Activated effector memory CD4-positive, alpha-beta T cell treated with anti-CD3 and anti-CD28 coated beads, Interleukin-2, amount 50 U/mL, for 16 hours (primary cell): Measurements from ENCODE around the gene PSORS1C1.

ENCODE experiments used
- DNase-seq: peaks from one replicate; pipeline ENCODE4 v3.0.0-alpha.2; 2020

Gene PSORS1C1

GRCh38 chr6:31096656-31097055 is 17.9 kb upstream of the PSORS1C1 start:
- no peak for DNase-seq

- DNase-seq, result no peak
Measured at GRCh38 chr6:31098449-31098938, 16.1 kb upstream of the PSORS1C1 start.

GRCh38 chr6:31103136-31103535 is 11.5 kb upstream of the PSORS1C1 start:
- no peak for DNase-seq

GRCh38 chr6:31107052-31107451 is 7.5 kb upstream of the PSORS1C1 start:
- DNase-seq, result no peak

GRCh38 chr6:31110825-31111582 is 3.6 kb upstream of the PSORS1C1 start:
- no peak for DNase-seq

- DNase-seq, result no peak
Measured at GRCh38 chr6:31111712-31112111, 2.9 kb upstream of the PSORS1C1 start.

- DNase-seq, result no peak
Measured at GRCh38 chr6:31112478-31112877, 2.1 kb upstream of the PSORS1C1 start, which contains the start of gene C6orf15. TSS of gene C6orf15 (minus strand) at chr6:31112575. CDS start at chr6:31112555, 20 bp downstream.

GRCh38 chr6:31113861-31114540 is 599 bp upstream of the PSORS1C1 start:
- DNase-seq, result no peak

- DNase-seq, result no peak
Measured at GRCh38 chr6:31114970-31115849, 610 bp downstream of the PSORS1C1 start.

GRCh38 chr6:31115941-31116560 is 1.5 kb downstream of the PSORS1C1 start:
- no peak for DNase-seq

- no peak for DNase-seq
Measured at GRCh38 chr6:31116661-31117385, 2.2 kb downstream of the PSORS1C1 start.

- no peak for DNase-seq
Measured at GRCh38 chr6:31118178-31118577, 3.6 kb downstream of the PSORS1C1 start.

GRCh38 chr6:31120151-31120915 is 5.7 kb downstream of the PSORS1C1 start, which contains the start of gene CDSN:
TSS of gene CDSN (minus strand) at chr6:31120446. CDS start at chr6:31120419, 27 bp downstream.
- no peak for DNase-seq

GRCh38 chr6:31121131-31121790 is 6.7 kb downstream of the PSORS1C1 start:
- DNase-seq, result no peak

- no peak for DNase-seq
Measured at GRCh38 chr6:31122791-31123706, 8.4 kb downstream of the PSORS1C1 start.

- no peak for DNase-seq
Measured at GRCh38 chr6:31125162-31125561, 10.6 kb downstream of the PSORS1C1 start.

- DNase-seq, result no peak
Measured at GRCh38 chr6:31125586-31126363, 11.2 kb downstream of the PSORS1C1 start.

GRCh38 chr6:31126396-31127175 is 12.0 kb downstream of the PSORS1C1 start:
- DNase-seq, result no peak
